Measurements from ENCODE around the gene HIVEP3. TPM values are rescaled to one million over a fixed set of nuclear protein-coding genes. Genes with fewer than 3 reads are reported as not detected.

The HIVEP3 gene
- total RNA-seq, 1 experiment from 2014 or later: 6.0 TPM

DNA sequence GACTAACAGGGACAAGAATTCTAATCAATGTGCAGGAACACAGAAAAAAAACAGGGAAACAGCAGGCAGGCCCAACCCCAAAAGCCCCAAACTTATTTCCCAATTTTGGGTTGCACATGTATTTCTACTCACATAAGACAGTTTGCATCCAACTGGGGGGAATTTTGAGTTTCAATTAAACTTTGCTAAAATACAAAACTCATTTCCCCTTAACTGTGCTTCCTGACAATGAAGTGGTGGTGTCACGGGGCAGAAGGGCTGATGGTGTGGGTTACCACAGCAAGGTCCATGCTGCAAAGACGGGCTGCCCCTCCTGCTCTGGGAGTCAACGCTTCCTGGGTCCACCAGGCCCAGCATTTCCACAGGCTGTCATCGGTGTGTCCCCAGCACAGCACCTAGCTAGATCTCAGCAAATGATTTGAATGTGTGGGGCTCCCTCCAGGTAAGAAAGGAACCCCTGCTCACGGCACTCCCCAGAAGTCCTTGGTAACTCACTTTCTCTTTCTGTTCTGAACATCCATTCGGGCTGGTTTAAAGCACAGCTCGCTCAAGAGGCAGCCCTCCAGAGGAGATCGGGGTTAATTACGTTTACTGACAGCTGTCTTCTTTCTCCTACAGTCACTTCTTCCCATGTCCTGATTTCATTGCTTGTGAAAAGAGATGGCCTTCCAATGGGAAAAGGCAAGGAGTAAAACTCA, 27.4 kb downstream of the HIVEP3 start:
- in situ Hi-C loops (cut with HindIII; ENCODE audit: low pct_unique_long_range_greater_than_20kb, low sequenced_read_pairs): no loop called here
- POLR2A ChIA-PET: interaction anchor here (0.6 kb wide), 1 partner anchor 264 kb away, joined by 3 read pairs; no protein-coding TSS in a partner anchor
- H3K27ac ChIP-seq (ENCODE audit: low read length): peak overlapping the region; percentile 79

DNA sequence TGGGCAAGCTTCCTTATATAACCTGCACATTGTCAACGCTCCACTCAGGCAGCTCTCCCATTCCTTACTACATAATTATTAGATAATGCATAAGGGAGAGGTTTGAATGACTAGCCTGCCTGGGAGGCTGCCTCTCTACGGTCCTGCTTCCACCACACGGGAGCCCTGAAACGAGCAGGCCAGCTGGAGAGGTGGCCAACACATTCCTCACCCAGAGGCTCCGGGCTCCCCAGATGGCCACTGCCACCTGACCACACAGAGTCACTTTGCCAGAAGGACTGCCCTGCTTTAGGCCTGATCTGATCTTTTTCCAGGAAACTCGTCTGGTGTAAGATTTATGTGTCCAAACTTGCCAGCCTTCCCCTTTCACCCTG, 27.9 kb downstream of the HIVEP3 start:
- no peak for DNase-seq (ENCODE audit: low read depth, low spot score)
- H3K9me3 ChIP-seq (ENCODE audit: control insufficient read depth, insufficient read depth, low read depth, low read length): no peaks in the 10 kb centered on the region
- H3K4me1 ChIP-seq (ENCODE audit: control insufficient read depth, insufficient read depth, low read length): peaks cover 31% of the 10 kb centered on the region
- ATAC-seq: peak; percentile 25; the same call in 1 of the 2 replicates
- intact Hi-C loops (cut with micrococcal nuclease; ENCODE audit: unreplicated experiment): no loop called here
- POLR2A ChIA-PET: no interaction called here
- H3K4me3 ChIP-seq (ENCODE audit: low read depth in 2 of 2, low read length in 2 of 2): no peak overlapping the region; a peak in 1 of 4 replicates
- no peaks in the 10 kb centered on the region for H3K36me3 ChIP-seq (ENCODE audit: control insufficient read depth, insufficient read depth, low read length)
- CTCF ChIA-PET: no interaction called here
- in situ Hi-C loops (cut with HindIII; ENCODE audit: low pct_unique_long_range_greater_than_20kb, low sequenced_read_pairs): no loop called here
- BruUV-seq (replicated peaks): no TSS peak
- peak overlapping the region; percentile 79 for H3K27ac ChIP-seq (ENCODE audit: low read length)
- H3K27me3 ChIP-seq (ENCODE audit: control insufficient read depth, insufficient read depth, low read length): no peaks in the 10 kb centered on the region
- TF ChIP-seq SIN3A (IDR thresholded peaks at IDR 0.05; ENCODE audit: borderline replicate concordance, insufficient read depth, low read depth, low read length) (no peak), POLR2AphosphoS5 (IDR thresholded peaks at IDR 0.05; ENCODE audit: low read depth, low read length) (no peak), TCF7L2 (IDR thresholded peaks at IDR 0.05; ENCODE audit: low read depth, low read length) (no peak)
- TF ChIP-seq, protein P1, sequence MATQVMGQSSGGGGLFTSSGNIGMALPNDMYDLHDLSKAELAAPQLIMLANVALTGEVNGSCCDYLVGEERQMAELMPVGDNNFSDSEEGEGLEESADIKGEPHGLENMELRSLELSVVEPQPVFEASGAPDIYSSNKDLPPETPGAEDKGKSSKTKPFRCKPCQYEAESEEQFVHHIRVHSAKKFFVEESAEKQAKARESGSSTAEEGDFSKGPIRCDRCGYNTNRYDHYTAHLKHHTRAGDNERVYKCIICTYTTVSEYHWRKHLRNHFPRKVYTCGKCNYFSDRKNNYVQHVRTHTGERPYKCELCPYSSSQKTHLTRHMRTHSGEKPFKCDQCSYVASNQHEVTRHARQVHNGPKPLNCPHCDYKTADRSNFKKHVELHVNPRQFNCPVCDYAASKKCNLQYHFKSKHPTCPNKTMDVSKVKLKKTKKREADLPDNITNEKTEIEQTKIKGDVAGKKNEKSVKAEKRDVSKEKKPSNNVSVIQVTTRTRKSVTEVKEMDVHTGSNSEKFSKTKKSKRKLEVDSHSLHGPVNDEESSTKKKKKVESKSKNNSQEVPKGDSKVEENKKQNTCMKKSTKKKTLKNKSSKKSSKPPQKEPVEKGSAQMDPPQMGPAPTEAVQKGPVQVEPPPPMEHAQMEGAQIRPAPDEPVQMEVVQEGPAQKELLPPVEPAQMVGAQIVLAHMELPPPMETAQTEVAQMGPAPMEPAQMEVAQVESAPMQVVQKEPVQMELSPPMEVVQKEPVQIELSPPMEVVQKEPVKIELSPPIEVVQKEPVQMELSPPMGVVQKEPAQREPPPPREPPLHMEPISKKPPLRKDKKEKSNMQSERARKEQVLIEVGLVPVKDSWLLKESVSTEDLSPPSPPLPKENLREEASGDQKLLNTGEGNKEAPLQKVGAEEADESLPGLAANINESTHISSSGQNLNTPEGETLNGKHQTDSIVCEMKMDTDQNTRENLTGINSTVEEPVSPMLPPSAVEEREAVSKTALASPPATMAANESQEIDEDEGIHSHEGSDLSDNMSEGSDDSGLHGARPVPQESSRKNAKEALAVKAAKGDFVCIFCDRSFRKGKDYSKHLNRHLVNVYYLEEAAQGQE (IDR thresholded peaks at IDR 0.05; ENCODE audit: insufficient read depth in 1 of 2, low read depth in 2 of 2, low read length in 1 of 2): no peak
- TF ChIP-seq, protein P2, sequence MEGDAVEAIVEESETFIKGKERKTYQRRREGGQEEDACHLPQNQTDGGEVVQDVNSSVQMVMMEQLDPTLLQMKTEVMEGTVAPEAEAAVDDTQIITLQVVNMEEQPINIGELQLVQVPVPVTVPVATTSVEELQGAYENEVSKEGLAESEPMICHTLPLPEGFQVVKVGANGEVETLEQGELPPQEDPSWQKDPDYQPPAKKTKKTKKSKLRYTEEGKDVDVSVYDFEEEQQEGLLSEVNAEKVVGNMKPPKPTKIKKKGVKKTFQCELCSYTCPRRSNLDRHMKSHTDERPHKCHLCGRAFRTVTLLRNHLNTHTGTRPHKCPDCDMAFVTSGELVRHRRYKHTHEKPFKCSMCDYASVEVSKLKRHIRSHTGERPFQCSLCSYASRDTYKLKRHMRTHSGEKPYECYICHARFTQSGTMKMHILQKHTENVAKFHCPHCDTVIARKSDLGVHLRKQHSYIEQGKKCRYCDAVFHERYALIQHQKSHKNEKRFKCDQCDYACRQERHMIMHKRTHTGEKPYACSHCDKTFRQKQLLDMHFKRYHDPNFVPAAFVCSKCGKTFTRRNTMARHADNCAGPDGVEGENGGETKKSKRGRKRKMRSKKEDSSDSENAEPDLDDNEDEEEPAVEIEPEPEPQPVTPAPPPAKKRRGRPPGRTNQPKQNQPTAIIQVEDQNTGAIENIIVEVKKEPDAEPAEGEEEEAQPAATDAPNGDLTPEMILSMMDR (IDR thresholded peaks at IDR 0.05): no peak

More for the DNA sequence above, 27.4 kb downstream of the HIVEP3 start:
- H3K27me3 ChIP-seq (ENCODE audit: control insufficient read depth, insufficient read depth, low read length): no peaks in the 10 kb centered on the region
- TF ChIP-seq SIN3A (IDR thresholded peaks at IDR 0.05; ENCODE audit: borderline replicate concordance, insufficient read depth, low read depth, low read length) (no peak), POLR2AphosphoS5 (IDR thresholded peaks at IDR 0.05; ENCODE audit: low read depth, low read length) (no peak)
- TF ChIP-seq, protein P1 (IDR thresholded peaks at IDR 0.05; ENCODE audit: insufficient read depth in 1 of 2, low read depth in 2 of 2, low read length in 1 of 2): no peak
- H3K4me1 ChIP-seq (ENCODE audit: control insufficient read depth, insufficient read depth, low read length): peaks cover 31% of the 10 kb centered on the region
- BruUV-seq (replicated peaks): no TSS peak
- ATAC-seq (peak; percentile 81), DNase-seq (ENCODE audit: low read depth, low spot score) (no peak)
- CTCF ChIA-PET: no interaction called here
- intact Hi-C loops (cut with micrococcal nuclease; ENCODE audit: unreplicated experiment): no loop called here
- H3K4me3 ChIP-seq (ENCODE audit: low read depth in 2 of 2, low read length in 2 of 2): peak overlapping the region; percentile 2 to 40; a peak in 3 of 4 replicates
- no peaks in the 10 kb centered on the region for H3K9me3 ChIP-seq (ENCODE audit: control insufficient read depth, insufficient read depth, low read depth, low read length)
- H3K36me3 ChIP-seq (ENCODE audit: control insufficient read depth, insufficient read depth, low read length): no peaks in the 10 kb centered on the region

Measured in Panc1 (cell line).